Dedifferentiated amniotic fluid mesenchymal stem cell (primary cell): ENCODE data around the gene ERGIC2.
"Not testable (repeated sequence)": the region's sequence is repeated elsewhere in the genome, so short reads cannot be mapped to it uniquely, and the experiment has no call there.

ENCODE experiments used
- DNase-seq: peaks from one replicate; pipeline ENCODE4 v3.0.0-alpha.2; 2016; ENCODE audit errors: extremely low spot score

Gene ERGIC2

DNA sequence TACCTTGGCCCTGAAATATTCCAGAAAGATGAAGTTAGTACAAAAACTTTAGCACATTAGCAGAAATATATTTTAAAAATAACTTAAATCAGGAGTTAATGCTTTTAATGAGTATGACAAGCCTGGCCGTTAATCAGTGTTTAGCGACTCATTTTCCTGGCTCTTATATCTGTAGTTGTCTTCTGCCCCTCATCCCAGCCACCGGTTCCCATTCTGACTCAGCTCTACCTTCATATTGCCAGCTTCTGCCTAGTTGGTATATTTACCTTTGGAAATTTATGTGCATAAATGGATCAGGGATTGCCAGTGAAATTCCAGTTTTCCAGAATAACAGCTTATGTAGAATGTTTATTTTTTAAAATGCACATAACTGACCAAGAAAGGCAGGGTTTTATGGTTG lies 79.9 kb downstream of the ERGIC2 start:
- no peak for DNase-seq

- DNase-seq, result no peak
Measured at GRCh38 chr12:29299633-29300032, 81.3 kb downstream of the ERGIC2 start.

- no peak for DNase-seq
Measured at GRCh38 chr12:29291226-29291625, 89.7 kb downstream of the ERGIC2 start.

GRCh38 chr12:29290475-29290874 lies 90.5 kb downstream of the ERGIC2 start:
- not testable (repeated sequence) for DNase-seq

DNA sequence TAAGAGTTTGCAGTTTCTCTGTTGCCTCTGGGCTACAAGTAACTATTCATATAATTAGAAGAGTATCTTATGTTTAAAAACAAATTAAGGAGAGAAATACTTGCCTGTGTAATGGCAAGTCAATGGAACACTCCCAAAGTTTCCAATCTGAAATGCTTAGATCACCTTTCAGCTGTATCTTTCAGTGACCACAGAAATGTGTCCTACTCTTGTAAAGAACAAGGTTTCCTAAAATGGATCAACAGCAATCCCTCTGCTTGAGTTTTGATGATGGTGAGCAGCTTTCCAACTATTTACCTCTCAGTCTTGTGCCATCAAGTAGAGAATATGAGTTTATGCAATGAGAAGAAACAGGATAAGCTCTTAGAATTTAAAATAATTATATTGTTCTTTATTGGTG lies 92.9 kb downstream of the ERGIC2 start:
- DNase-seq, result no peak

- DNase-seq, result no peak
Measured at GRCh38 chr12:29287622-29288021, 93.3 kb downstream of the ERGIC2 start.
